NCI-H2196 (cell line): ENCODE results near the gene GALNTL6.
"Not testable (repeated sequence)": the region's sequence is repeated elsewhere in the genome, so short reads cannot be mapped to it uniquely, and the experiment has no call there.

ENCODE experiments used
- DNase-seq: peaks from one replicate; lab custom pipeline; 2025; ENCODE audit not compliant: unreplicated experiment; lab: John Stamatoyannopoulos, UW

Gene GALNTL6

DNA sequence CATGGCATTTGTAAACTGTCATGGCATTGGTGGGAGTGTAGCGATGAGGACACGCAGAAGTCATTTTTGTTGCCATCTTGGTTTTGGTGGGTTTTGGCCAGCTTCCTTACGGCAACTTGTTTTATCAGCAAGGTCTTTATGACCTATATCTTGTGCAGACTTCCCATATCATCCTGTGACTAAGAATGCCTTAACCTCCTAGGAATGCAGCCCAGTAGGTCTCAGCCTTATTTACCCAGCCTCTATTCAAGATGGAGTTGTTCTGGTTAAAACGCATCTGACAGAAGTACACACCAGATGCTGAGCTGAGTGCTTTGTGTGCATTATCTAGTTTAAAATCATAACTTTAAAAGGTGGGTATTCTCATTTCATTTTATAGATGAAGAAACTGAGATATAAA is 1086.7 kb downstream of the GALNTL6 start:
- DNase-seq = no peak

DNA sequence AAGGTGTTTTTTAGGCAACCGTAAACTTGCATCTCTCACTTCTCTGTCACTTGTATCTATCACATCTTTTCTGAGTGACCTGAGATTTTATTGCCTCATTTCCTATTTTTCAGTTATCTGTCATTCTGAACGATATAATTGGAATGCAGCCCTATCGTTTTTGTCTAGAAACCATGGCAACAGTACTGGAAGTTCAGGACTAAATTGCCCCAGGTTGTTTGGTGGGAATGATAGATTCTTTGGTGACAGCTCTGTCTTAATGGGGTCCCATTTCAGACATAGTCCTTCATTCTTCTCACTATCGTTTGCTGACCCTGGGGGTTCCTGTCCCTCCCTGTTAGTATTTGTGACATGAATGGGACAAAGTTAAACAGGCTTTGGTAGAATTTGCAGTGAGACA is 1087.7 kb downstream of the GALNTL6 start:
- no peak for DNase-seq

DNA sequence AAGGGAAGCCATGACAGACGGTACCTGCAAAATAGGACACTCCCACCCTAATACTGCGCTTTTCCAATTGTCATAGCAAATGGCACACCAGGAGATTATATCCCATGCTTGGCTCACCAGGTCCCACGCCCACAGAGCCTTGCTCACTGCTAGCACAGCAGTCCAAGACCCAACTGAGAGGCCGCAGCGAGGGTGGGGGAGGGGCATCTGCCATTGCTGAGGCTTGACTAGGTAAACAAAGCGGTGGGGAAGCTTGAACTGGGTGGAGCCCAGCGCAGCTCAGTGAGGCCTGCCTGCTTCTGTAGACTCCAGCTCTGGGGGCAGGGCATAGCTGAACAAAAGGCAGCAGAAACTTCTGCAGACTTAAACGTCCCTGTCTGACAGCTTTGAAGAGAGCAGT is 1099.3 kb downstream of the GALNTL6 start:
- DNase-seq = not testable (repeated sequence)

DNA sequence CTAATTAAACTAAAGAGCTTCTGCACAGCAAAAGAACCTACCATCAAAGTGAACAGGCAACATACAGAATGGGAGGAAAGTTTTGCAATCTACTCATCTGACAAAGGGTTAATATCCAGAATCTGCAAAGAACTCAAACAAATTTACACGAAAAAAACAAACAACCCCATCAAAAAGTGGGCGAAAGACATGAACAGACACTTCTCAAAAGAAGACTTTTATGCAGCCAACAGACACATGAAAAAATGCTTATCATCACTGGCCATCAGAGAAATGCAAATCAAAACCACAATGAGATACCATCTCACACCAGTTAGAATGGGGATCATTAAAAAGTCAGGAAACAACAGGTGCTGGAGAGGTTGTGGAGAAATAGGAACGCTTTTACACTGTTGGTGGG is 1104.2 kb downstream of the GALNTL6 start:
- DNase-seq = not testable (repeated sequence)

DNA sequence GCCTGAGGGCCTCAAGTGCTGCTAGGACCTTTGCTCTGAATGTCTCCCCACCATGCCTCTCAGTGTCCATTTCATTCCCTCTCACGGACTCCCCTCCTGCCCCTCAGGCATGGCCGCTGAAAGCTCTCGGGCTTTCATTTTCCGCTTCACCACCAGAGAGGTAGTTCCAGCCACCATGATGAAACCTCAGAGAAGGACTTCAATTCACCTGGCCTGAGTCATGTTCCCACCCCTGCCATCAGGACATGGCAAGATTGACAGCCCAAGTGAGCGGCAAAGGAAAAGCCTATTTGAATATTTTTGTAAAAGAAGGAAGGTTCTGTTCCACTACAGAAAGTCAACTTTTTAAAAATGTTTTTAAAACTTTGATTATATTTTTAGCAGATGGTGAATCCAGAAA is 1106.1 kb downstream of the GALNTL6 start:
- no peak for DNase-seq

DNA sequence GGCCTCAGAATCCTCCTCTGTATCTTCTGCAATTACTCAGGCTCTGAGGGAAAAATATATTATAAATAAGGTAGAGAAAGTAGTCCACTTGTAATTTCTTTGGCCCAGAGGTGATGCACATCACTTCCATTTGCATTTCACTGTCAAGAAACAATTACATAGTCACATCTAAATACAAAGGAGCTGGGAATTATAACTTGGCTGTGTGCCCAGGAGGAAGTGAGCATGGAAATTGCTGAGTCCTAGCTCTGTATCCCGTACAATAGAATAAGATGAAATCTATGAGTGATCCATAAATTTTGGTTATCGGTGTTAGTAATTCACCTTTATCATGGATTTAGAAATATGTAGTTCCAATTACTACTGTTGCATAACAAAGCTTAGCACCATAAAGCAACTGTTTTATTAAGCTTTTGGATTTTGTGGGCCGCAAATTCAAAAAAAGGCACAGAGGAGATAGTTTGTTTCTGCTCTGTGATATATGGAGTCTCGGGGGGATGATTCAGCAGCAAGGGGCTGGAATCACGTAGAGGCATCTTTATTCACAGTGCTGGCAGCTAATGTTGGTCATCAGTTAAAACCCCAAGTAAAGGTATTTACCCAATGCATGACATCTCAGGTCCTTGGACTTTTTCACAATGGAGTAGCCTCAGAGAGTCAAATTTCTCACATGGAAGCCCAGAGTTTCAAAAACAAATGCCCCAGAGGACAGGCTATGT is 1114.1 kb downstream of the GALNTL6 start:
- no peak for DNase-seq

DNA sequence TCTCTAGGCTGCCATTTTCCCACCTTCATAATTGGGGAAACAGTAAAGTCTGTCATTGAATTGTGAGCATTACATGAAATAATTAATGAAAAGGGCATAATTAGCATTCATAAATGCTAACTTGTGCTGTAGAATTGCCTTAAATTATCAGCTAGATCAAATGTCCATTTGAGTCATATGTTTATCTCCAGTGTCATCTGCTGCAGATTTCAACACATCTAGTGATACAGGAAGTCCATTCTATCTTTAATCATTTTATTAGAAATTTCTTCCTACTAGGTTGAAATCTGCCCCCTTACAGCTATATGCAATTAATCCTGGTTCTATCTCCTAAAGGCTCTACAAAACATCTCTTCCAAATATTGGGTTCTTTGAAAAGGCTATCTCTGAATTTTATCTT is 1115.1 kb downstream of the GALNTL6 start:
- DNase-seq = no peak

DNA sequence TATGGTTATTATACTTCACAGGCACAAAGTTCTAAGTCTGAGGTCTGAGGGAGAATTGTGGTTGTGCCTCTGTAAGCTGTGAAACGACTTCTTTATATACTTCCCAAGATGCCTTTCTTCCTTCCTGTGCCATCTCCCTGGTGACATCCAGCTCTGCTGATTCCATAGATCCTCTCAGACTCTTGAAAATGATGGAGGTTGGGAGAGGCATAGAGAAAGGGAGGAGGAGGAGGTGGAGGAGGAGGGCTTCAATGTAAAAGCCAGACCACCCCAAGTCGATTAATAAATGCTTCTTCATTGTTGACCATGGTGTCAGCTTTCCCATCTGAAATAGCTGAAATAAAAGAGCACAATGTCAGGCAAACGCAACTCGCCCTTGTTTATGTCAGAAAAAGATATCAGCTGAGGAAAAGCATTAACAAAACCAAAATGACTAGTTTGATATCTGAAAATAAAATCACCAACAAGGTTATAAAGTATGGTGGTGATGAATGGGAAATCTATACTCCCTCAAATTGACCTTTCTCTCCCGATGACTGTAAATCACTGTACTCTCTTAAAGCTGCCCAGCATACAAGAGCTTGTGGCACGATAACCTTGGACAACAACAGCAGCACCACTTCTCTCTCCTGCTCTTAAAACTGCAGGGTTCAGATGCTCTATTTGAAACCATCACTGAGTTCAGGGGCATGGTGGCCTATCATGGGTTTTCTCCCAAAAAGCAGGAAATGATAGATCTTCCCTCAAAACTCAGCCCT is 1125.0 kb downstream of the GALNTL6 start:
- no peak for DNase-seq

DNA sequence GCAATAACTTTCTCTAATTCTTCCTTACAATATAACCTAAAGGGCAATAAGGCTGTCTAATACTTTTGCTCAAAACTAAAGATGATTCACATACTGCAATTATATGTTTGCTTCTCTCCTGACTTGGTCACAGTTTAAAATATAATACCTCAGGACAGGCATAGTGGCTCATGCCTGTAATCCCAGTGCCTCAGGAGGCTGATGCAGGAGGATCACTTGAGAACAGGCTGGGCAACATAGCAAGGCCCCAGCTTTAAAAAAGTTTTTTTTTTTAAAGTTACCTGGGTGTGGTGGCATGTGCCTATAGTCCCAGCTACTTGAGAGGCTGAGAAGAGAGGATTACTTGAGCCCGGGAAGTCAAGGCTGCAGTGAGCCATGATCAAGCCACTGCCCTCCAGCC is 1125.7 kb downstream of the GALNTL6 start:
- DNase-seq = no peak

DNA sequence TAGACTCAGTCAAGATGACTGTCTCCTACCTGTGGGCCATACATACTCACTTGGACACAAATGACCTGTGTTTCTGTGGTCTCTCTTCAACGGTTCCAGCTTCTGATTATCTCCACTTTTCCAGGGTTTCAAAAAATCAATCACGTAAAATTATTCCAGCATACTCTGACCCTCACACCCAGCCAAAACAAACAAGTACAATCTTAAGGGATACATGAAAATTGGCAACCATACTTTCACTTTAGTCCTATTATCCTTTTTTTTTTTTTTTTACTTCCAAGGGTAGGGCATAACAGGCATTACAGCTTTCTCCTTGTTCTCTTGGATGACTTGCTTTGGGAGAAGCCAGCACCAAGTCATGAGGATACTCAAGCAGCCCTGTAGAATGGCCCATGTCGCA is 1129.6 kb downstream of the GALNTL6 start:
- DNase-seq = no peak

DNA sequence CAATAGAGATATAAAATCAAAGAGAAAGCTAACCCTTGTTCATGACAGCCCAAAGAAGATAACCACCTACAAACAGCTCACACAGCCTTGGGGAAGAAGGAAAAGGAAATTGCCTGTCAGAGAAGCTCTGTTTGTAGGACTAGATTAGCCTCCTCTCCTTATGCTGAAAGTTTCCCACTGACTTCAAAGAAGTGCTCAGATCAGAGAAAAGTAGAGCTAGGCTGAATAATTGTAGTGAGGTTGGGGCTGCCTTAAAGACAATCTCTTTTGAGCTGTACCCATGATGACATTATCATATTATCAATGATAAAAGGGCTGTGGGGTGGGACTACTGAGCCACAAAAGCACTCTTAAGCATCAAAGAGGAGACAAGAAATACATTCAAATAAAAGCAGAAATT is 1132.4 kb downstream of the GALNTL6 start:
- DNase-seq = no peak

DNA sequence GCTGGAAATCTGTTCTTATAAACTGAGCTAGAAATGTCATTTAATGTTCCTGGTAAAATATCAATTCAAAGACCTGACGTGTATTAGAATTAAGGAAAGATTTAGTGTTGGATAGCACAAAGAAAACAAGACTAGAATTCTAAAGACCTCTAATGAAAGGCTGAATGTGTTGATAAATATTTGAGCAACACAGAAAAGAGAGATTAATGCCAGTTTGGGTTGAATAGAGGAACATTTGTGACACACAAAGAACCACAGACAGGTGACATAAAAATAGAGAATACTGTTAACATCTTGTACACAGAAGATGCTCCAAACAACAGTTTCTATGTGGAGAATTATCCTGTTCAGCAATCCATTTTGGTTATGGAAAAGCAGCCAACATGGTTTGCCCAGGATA is 1133.3 kb downstream of the GALNTL6 start:
- DNase-seq = no peak

DNA sequence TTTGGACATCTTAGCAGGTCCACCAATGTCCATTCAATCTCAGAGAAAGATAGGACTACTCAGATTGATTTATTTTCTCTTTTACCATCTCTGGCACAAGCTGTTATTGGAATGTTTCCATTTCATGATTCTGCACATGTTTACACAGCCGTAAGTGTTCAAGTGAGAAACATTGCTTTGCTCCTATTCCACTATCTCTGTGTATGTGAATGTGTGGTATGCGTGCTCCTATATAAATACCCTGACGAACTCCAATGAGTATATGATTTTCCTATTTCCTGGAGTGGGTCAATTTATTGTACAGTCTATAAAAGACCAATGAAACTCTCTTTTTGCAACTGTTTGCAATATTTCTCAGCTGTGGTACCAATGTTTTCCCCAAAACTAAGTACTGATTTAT is 1134.4 kb downstream of the GALNTL6 start:
- no peak for DNase-seq

DNA sequence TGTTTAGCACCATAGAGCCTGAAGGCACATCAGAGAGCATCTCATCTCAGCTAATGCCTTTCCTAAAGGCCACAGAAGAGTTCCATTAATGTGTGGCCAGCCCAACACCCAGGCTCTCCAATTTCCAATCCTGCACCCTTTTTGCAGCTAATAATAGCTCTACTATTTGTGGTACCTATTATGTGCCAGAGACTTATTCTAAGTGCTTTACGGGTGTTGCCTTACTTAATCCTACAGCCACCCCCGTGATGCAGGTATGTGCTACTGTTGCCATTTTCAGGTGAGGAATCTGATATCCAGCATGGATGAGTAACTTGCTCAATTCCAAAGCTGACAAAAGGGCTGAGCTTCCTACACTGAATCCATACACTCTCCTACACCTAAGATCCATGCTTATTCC is 1137.8 kb downstream of the GALNTL6 start:
- no peak for DNase-seq

DNA sequence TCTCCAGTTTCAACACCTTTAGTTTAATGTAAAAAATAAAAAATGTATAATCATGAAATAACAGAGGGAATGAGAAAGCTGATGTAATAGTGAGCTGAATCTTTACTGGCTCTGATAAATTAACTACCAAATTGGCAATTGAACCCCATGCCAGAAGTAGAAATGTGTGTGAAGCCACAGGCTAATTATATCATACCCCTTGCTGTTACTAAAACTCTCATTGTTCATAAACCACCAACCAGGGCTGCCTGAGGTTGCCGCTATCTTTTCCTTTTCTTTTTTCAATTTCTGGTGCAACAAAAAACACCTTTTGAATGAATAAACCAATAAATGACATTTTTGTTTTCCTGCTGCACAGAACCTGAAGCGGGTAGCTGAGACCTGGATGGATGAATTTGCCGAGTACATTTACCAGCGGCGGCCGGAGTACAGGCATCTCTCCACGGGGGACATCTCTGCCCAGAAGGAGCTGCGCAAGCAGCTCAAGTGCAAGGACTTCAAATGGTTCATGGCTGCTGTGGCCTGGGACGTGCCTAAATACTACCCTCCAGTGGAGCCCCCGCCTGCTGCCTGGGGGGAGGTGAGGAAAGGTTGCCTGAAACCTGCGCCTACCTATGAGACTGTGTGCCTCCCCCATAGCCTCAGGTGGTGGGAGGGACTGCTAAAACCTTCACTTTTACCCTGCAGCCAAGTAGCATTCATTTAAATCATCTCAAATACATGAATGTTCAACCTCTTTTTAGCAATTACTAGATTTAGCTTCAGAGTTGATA is 1138.7 kb downstream of the GALNTL6 start:
- no peak for DNase-seq

DNA sequence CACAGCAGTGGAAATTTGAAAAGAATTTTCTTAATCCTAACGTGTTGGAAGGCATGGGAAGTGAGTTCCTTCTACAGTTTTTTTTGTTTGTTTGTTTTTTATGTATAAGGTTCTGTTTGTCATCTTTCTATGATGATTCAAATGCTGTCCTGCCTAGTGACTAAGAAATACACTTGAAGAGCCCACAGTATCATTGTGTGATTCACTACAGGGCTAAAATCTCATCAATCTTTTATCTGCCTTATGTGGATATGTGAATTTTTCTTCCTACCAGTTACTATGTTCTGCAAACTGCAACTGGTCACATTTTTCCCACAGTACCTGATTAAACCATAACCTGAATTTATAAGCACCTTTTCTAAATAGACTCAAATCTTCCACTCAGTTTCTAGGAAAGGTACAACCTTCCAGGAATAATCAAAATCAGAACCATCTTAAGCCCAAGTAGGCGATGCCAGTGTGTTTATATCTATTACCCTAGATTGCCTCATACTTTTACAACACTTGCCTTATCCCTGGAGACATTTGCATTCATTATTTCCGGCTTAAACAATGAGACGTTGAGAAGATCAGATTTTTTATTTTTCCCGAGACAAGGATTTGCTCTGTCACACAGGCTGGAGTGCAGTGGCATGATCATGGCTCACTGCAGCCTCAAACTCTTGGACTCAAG is 1140.8 kb downstream of the GALNTL6 start:
- no peak for DNase-seq

DNA sequence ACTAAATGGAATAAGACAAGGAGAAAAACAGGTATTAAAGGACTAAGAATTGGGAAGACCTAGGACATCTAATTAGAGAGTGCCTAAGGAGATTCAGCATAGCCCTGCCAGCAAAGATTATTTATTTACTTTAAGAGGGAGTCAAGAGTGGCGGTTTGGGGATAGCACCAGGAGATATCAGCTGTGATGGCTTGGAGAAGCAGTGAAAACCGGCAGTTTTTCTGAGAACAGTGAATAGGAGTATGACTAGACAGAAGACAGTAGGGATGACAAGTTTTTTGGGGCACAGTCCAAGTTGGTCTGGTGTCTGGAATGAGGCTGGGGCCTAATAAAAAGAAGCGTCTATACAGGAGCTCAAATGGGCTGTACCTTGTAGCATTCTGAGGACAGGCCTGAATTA is 1143.1 kb downstream of the GALNTL6 start:
- DNase-seq = not testable (repeated sequence)

DNA sequence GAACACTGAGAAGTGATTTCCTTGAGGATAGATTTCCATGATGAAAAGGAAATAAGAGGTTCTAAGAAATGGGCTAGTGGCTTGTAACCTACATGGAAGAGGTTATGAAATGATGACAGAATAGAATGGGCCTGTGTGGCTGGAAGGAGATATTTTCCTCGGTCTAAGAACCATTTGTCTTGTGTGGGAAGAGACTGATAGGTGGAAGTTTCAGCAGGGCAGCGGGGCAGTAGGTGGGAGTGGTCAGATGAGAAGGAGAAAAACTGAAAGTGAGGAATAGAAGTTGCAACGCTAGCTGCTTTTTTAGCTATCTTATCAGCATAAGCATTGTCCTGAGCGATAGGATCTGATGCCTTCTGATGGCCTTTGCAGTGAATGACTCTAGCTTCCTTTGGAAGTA is 1144.0 kb downstream of the GALNTL6 start:
- no peak for DNase-seq

DNA sequence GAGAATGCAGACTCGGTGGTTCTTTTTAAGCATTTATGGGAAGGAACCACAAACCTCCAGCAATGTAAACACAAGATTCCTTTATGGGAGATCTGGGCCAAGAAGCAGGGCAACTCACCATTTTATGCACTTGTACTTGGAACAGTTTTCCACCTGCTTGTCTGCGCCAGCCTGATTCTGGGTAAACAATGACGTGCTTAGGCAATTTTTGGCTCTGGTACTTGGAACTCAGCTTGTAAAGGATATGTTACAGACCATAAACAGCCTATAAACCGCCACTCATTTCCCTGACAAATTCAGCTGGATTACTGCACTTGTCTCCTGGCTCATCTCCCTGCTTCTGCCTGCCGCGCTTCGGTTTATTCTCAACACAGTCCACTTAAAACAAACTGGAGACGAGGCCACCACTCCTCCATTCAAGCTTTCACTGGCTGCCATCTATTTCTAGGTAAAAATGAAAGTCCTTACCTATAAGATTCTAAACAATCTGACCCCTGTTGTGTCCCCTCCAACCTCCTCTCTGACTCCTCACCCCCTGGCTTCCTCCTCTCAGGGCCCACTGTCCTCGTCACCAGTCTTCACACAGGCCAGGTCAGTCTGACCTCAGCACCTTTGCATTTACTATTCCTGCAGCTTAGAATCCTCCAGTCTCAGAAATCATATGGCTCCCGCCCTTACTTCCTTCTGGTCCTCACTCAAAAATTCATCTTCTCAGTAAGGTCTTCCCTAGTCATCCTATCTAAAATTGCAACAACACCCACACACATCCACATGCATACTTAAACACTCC is 1149.6 kb downstream of the GALNTL6 start:
- DNase-seq = peak; percentile 77

DNA sequence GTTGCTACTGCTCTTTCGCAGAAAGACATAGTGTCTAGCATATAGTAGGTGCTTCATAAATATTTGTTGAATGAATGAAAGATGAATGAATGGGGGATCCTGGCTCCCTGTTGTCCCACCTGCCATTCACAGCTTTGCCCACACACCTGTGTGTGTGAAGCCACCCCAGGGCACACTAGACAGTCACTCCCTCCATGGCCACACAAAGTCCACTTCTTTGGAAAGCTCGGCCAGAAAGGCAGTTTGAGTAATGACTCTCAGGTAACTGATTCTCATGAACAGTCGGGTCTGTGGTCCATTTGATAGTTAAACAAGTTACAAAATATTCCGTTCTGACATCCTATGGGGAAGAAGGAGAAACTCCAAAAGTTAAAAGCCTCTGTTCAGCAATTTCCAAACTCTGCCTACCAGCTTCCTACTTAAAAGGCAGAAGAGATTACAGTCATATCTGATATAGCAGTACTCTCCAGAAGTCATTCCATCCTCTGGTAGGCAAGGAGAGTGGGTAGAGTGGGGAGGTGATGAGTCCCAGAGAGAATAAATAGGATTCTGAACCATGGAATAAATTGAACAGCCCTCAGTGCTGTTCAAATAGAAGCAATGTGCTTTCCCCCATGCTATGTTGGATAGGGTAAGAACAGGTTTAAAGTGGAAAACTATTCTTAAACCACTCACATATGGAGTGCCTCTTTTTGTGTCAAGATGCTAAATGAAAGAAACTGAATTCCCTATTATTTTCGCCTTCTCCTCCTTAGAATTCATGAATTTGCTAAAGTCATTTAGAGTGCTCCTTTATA is 1150.5 kb downstream of the GALNTL6 start:
- no peak for DNase-seq
